HG02763 (cell line): ENCODE measurements around the gene CRIP1.

Experiments
- ATAC-seq: cut with Tn5 transposase; IDR thresholded peaks from one replicate; pipeline ENCODE4 v1.9.1; 2021; ENCODE audit warnings: mild to moderate bottlenecking, moderate library complexity; ENCODE audit not compliant: unreplicated experiment

CRIP1 gene

GRCh38 chr14:105486163-105486973 is at the start of gene CRIP1:
TSS of gene CRIP1 (plus strand) at chr14:105486886. CDS start at chr14:105487260, 374 bp downstream.
- no peak for ATAC-seq

GRCh38 chr14:105436891-105437722 is 49.6 kb upstream of the CRIP1 start:
- ATAC-seq, result no peak

- no peak for ATAC-seq
Measured at GRCh38 chr14:105437723-105438500, 48.8 kb upstream of the CRIP1 start.

GRCh38 chr14:105439179-105439578 is 47.5 kb upstream of the CRIP1 start:
- ATAC-seq, result no peak

GRCh38 chr14:105439710-105440553 is 46.8 kb upstream of the CRIP1 start:
- no peak for ATAC-seq

- no peak for ATAC-seq
Measured at GRCh38 chr14:105440554-105440900, 46.2 kb upstream of the CRIP1 start.

GRCh38 chr14:105440992-105441391 is 45.7 kb upstream of the CRIP1 start:
- ATAC-seq, result no peak

- ATAC-seq, result no peak
Measured at GRCh38 chr14:105442125-105442524, 44.6 kb upstream of the CRIP1 start.

GRCh38 chr14:105442834-105443233 is 43.9 kb upstream of the CRIP1 start:
- no peak for ATAC-seq

GRCh38 chr14:105444859-105445258 is 41.8 kb upstream of the CRIP1 start:
- ATAC-seq, result no peak

- ATAC-seq, result no peak
Measured at GRCh38 chr14:105445290-105445689, 41.4 kb upstream of the CRIP1 start.

- ATAC-seq, result no peak
Measured at GRCh38 chr14:105445901-105446845, 40.5 kb upstream of the CRIP1 start.

- no peak for ATAC-seq
Measured at GRCh38 chr14:105446971-105447370, 39.7 kb upstream of the CRIP1 start.

GRCh38 chr14:105447651-105448640 is 38.7 kb upstream of the CRIP1 start:
- ATAC-seq, result no peak

GRCh38 chr14:105448706-105449111 is 38.0 kb upstream of the CRIP1 start:
- no peak for ATAC-seq

- ATAC-seq, result no peak
Measured at GRCh38 chr14:105449276-105450122, 37.2 kb upstream of the CRIP1 start.

GRCh38 chr14:105450123-105450505 is 36.6 kb upstream of the CRIP1 start:
- ATAC-seq, result no peak
